CD4-positive, alpha-beta T cell treated with Interleukin-17A for 1 hour (primary cell): ENCODE results near the gene MYBPC3.

Experiments used
- DNase-seq: peaks from one replicate; pipeline ENCODE4 v3.0.0-alpha.2; 2020

The MYBPC3 gene

GRCh38 chr11:47383071-47383470 is 30.6 kb upstream of the MYBPC3 start:
- DNase-seq, result no peak

GRCh38 chr11:47380078-47380477 is 27.6 kb upstream of the MYBPC3 start:
- no peak for DNase-seq

GRCh38 chr11:47379317-47379716 is 26.8 kb upstream of the MYBPC3 start:
- DNase-seq, result no peak

- no peak for DNase-seq
Measured at GRCh38 chr11:47378836-47379170, 26.3 kb upstream of the MYBPC3 start.

GRCh38 chr11:47378010-47378835 is 25.7 kb upstream of the MYBPC3 start, which contains the start of gene SPI1:
TSS of gene SPI1 (minus strand) at chr11:47378547. CDS start at chr11:47378353, 194 bp downstream.
- peak; percentile 35 for DNase-seq

- DNase-seq, result no peak
Measured at GRCh38 chr11:47377571-47378009, 25.1 kb upstream of the MYBPC3 start.

- DNase-seq, result no peak
Measured at GRCh38 chr11:47376525-47377371, 24.2 kb upstream of the MYBPC3 start.

- no peak for DNase-seq
Measured at GRCh38 chr11:47376107-47376524, 23.6 kb upstream of the MYBPC3 start.

- no peak for DNase-seq
Measured at GRCh38 chr11:47375546-47376085, 23.1 kb upstream of the MYBPC3 start.

GRCh38 chr11:47375020-47375419 is 22.5 kb upstream of the MYBPC3 start:
- DNase-seq, result no peak

- no peak for DNase-seq
Measured at GRCh38 chr11:47374720-47375019, 22.2 kb upstream of the MYBPC3 start.

GRCh38 chr11:47373876-47374719 is 21.6 kb upstream of the MYBPC3 start:
- DNase-seq, result peak; percentile 84

- DNase-seq, result no peak
Measured at GRCh38 chr11:47372422-47372821, 19.9 kb upstream of the MYBPC3 start.

- no peak for DNase-seq
Measured at GRCh38 chr11:47369676-47370075, 17.2 kb upstream of the MYBPC3 start.

- no peak for DNase-seq
Measured at GRCh38 chr11:47366020-47366490, 13.6 kb upstream of the MYBPC3 start.

- DNase-seq, result no peak
Measured at GRCh38 chr11:47361419-47361818, 8.9 kb upstream of the MYBPC3 start.

GRCh38 chr11:47360341-47360740 is 7.8 kb upstream of the MYBPC3 start:
- no peak for DNase-seq

- DNase-seq, result no peak
Measured at GRCh38 chr11:47359586-47359985, 7.1 kb upstream of the MYBPC3 start.

GRCh38 chr11:47359162-47359561 is 6.7 kb upstream of the MYBPC3 start:
- DNase-seq, result no peak

- no peak for DNase-seq
Measured at GRCh38 chr11:47358731-47359051, 6.2 kb upstream of the MYBPC3 start.

- no peak for DNase-seq
Measured at GRCh38 chr11:47357985-47358730, 5.7 kb upstream of the MYBPC3 start.

GRCh38 chr11:47356998-47357329 is 4.5 kb upstream of the MYBPC3 start:
- no peak for DNase-seq
